Endothelial cell of umbilical vein (primary cell): Measurements from ENCODE around the gene TRAP1. TPM values are rescaled to one million over a fixed set of nuclear protein-coding genes. Genes with fewer than 3 reads are reported as not detected.

Experiments
- BruUV-seq: library from RNA; stranded (reverse); fragments of 400-500 nt; replicated peaks from 2 replicates; lab custom pipeline; 2021; lab: Mats Ljungman, UMichigan
- CTCF ChIA-PET: fragments of 300-600, 350-600 bp; sonication (Branson Sonifier 250); formaldehyde crosslinking; loops from one replicate; lab custom pipeline; 2021; ENCODE audit warnings: antibody characterized with exemption, inconsistent platforms; lab: Charles Lee
- POLR2A ChIA-PET: fragments of 300-600, 350-600 bp; sonication (Branson Sonifier 250); formaldehyde crosslinking; loops from one replicate; lab custom pipeline; 2021; ENCODE audit warnings: antibody characterized with exemption, inconsistent platforms; lab: Charles Lee
- DNase-seq: peaks from one replicate; pipeline ENCODE4 v3.0.0-alpha.2; 2011; ENCODE audit warnings: low read depth, low spot score
- FAIRE-seq: peaks from 2 replicates; lab custom pipeline; 2011; peaks lifted over from hg19 to GRCh38; lab: Jason Lieb, UNC
- H2AFZ ChIP-seq: 2 replicates; pipeline ENCODE4 v1.6.0; 2012; ENCODE audit warnings: low read depth, low read length, control low read depth, inconsistent platforms
- H3K27ac ChIP-seq: 2 replicates; pipeline ENCODE4 v1.5.1; 2011; ENCODE audit warnings: low read depth, mild to moderate bottlenecking, control low read depth, low read length, moderate library complexity; ENCODE audit not compliant: insufficient read depth
- H3K27me3 ChIP-seq, 2 experiments: 2 replicates each; pipeline versions ENCODE4 v1.6.0 to v1.6.1; 2011; ENCODE audit warnings: low read length in 2 of 2, mixed read lengths in 1 of 2; ENCODE audit not compliant: control insufficient read depth in 2 of 2, insufficient read depth in 2 of 2
- H3K36me3 ChIP-seq, 2 experiments: 2 replicates in 1 of 2; 3 replicates in 1 of 2; pipeline ENCODE4 v1.5.1; 2011; ENCODE audit warnings: low read length in 2 of 2, mild to moderate bottlenecking in 1 of 2, moderate library complexity in 1 of 2; ENCODE audit not compliant: control insufficient read depth in 2 of 2, insufficient read depth in 2 of 2; ENCODE audit errors: extremely low read depth in 1 of 2
- H3K4me1 ChIP-seq: 3 replicates; pipeline ENCODE4 v1.5.1; 2011; ENCODE audit warnings: mild to moderate bottlenecking, low read length; ENCODE audit not compliant: control insufficient read depth, insufficient read depth; ENCODE audit errors: extremely low read depth
- H3K4me2 ChIP-seq: 2 replicates; pipeline ENCODE4 v1.6.1; 2011; ENCODE audit warnings: low read length, control low read depth, mixed read lengths; ENCODE audit not compliant: insufficient read depth
- H3K4me3 ChIP-seq, 3 experiments: fragments of 200-600 bp in 1 of 3; sonication (generic), shearing (Covaris generic) in 1 of 3; replicated peaks in 1 of 3; 2 replicates each; pipeline ENCODE4 v1.5.1; 2011 to 2016; ENCODE audit warnings: control low read depth in 3 of 3, low read length in 3 of 3, mild to moderate bottlenecking in 2 of 3, inconsistent platforms in 1 of 3, low read depth in 1 of 3, moderate library complexity in 1 of 3; ENCODE audit not compliant: insufficient read depth in 1 of 3
- H3K79me2 ChIP-seq: 2 replicates; pipeline ENCODE4 v1.6.0; 2012; ENCODE audit warnings: low read length, inconsistent platforms; ENCODE audit not compliant: control insufficient read depth, insufficient read depth
- H3K9ac ChIP-seq: replicated peaks from 2 replicates; pipeline ENCODE3; 2011; ENCODE audit warnings: low read length, control low read depth; ENCODE audit not compliant: insufficient read depth; ENCODE audit errors: extremely low read depth
- H3K9me1 ChIP-seq: replicated peaks from 3 replicates; pipeline ENCODE4 v1.6.0; 2011; ENCODE audit warnings: mild to moderate bottlenecking, low read length; ENCODE audit not compliant: control insufficient read depth, insufficient read depth; ENCODE audit errors: extremely low read depth
- H3K9me3 ChIP-seq: replicated peaks from 2 replicates; pipeline ENCODE4 v1.5.1; 2012; ENCODE audit warnings: low read length, inconsistent platforms; ENCODE audit not compliant: control insufficient read depth, insufficient read depth
- H4K20me1 ChIP-seq: replicated peaks from 2 replicates; pipeline ENCODE3; 2011; ENCODE audit warnings: mild to moderate bottlenecking, low read length; ENCODE audit not compliant: control insufficient read depth, insufficient read depth; ENCODE audit errors: extremely low read depth
- CTCF ChIP-seq, 2 donors: IDR thresholded peaks; 1 replicate in 1 of 2; 2 replicates in 1 of 2; pipeline ENCODE4 v1.5.1; 2011; ENCODE audit warnings: low read length in 2 of 2, mild to moderate bottlenecking in 2 of 2, moderate library complexity in 2 of 2, control low read depth in 1 of 2, inconsistent platforms in 1 of 2, low read depth in 1 of 2; ENCODE audit not compliant: insufficient read depth in 1 of 2; ENCODE audit errors: extremely low read depth in 1 of 2
- EZH2 ChIP-seq: IDR thresholded peaks from 2 replicates; pipeline ENCODE4 v1.6.1; 2012; ENCODE audit warnings: borderline replicate concordance, low read depth, mild to moderate bottlenecking, moderate library complexity, low read length, inconsistent platforms; ENCODE audit not compliant: severe bottlenecking
- FOS ChIP-seq: IDR thresholded peaks from 2 replicates; pipeline ENCODE4 v1.6.1; 2011; ENCODE audit warnings: mild to moderate bottlenecking, low read length, moderate library complexity, borderline replicate concordance; ENCODE audit not compliant: insufficient read depth
- GATA2 ChIP-seq: IDR thresholded peaks from 2 replicates; pipeline ENCODE4 v1.7.0; 2011; ENCODE audit warnings: low read depth, mild to moderate bottlenecking, moderate library complexity, mixed read lengths, low read length; ENCODE audit not compliant: insufficient read length, insufficient read depth
- JUN ChIP-seq: IDR thresholded peaks from 2 replicates; pipeline ENCODE4 v1.6.1; 2011; ENCODE audit warnings: borderline replicate concordance, low read depth; ENCODE audit not compliant: insufficient read length, insufficient read depth
- MYC ChIP-seq: IDR thresholded peaks from one replicate; pipeline ENCODE4 v1.6.1; 2011; ENCODE audit warnings: mild to moderate bottlenecking, low read depth, low read length
- POLR2A ChIP-seq: IDR thresholded peaks from 2 replicates; pipeline ENCODE4 v1.6.1; 2012; ENCODE audit warnings: low read depth, mild to moderate bottlenecking, control low read depth, low read length
- POLR2AphosphoS5 ChIP-seq: IDR thresholded peaks from 2 replicates; pipeline ENCODE4 v1.6.1; 2012; ENCODE audit warnings: low read depth, mild to moderate bottlenecking, control low read depth, low read length, moderate library complexity; ENCODE audit not compliant: insufficient read depth
- dilution Hi-C: fragments of 300-500 bp; cut with MboI; formaldehyde crosslinking; loops from one replicate; pipeline ENCODE4 v1.15.0; 2019; ENCODE audit warnings: low sequenced_read_pairs; ENCODE audit not compliant: extremely low pct_ligation_motif_present
- intact Hi-C: fragments of 100-400 bp; cut with micrococcal nuclease; formaldehyde crosslinking; loops from one replicate; pipeline ENCODE4 v1.10.0; 2022
- polyA plus RNA-seq, 4 experiments: library from polyadenylated mRNA; depleted of rRNA in 3 of 4; stranded (reverse) in 3 of 4; unstranded in 1 of 4; fragments of >200 nt; gene quantifications; 2 replicates each; pipeline versions ENCODE4 v1.2.1 to v1.2.3, GENCODE V29; 2011 to 2012; ENCODE audit warnings: missing spikeins in 1 of 4
- total RNA-seq: library from RNA; stranded (reverse); gene quantifications from 2 replicates; pipeline ENCODE4 v1.2.3, GENCODE V29; 2021
- TF ChIP-seq, protein P1 (sequence below): IDR thresholded peaks from 2 replicates; pipeline ENCODE4 v1.6.1; 2011; ENCODE audit not compliant: insufficient read depth, insufficient read length

TRAP1 gene
- total and polyA plus RNA-seq, 2 donors (not counting 3 experiments of a cell fraction or from before 2014, with no cell fraction given) = 95.6 to 102 TPM

GRCh38 chr16:3664187-3664896 lies 53.0 kb downstream of the TRAP1 start:
- H3K9me1 ChIP-seq = no peaks in the 10 kb centered on the region
- no peaks in the 10 kb centered on the region for H3K4me1 ChIP-seq
- no peak overlapping the region for H2AFZ ChIP-seq
- intact Hi-C loops = no loop called here
- no peak overlapping the region for H3K4me3 ChIP-seq
- FAIRE-seq (no peak), DNase-seq (no peak)
- ChIA-PET POLR2A (no interaction called here), CTCF (interaction anchor here (1.0 kb wide), 1 partner anchor 26 kb away, joined by 3 read pairs; no protein-coding TSS in a partner anchor)
- no peak overlapping the region for H3K4me2 ChIP-seq
- no peaks in the 10 kb centered on the region for H3K79me2 ChIP-seq
- no peak overlapping the region for H3K9ac ChIP-seq
- no peaks in the 10 kb centered on the region for H4K20me1 ChIP-seq
- no TSS peak for BruUV-seq
- dilution Hi-C loops = no loop called here
- TF ChIP-seq MYC = no peak
- no peak for TF ChIP-seq GATA2
- no peak for TF ChIP-seq FOS
- no peak for TF ChIP-seq CTCF (IDR thresholded peaks at IDR 0.05; ENCODE audit: extremely low read depth in 1 of 2, insufficient read depth in 1 of 2, low read depth in 1 of 2, low read length in 2 of 2)
- no peak for TF ChIP-seq JUN
- no peak for TF ChIP-seq POLR2A
- TF ChIP-seq, protein P1, sequence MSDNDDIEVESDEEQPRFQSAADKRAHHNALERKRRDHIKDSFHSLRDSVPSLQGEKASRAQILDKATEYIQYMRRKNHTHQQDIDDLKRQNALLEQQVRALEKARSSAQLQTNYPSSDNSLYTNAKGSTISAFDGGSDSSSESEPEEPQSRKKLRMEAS = no peak
- no peak for TF ChIP-seq POLR2AphosphoS5
- no peak for TF ChIP-seq EZH2
- H3K36me3 ChIP-seq = peaks cover 16 to 36% of the 10 kb centered on the region in 2 experiments
- H3K27me3 ChIP-seq = no peaks in the 10 kb centered on the region
- no peaks in the 10 kb centered on the region for H3K9me3 ChIP-seq
- H3K27ac ChIP-seq = no peak overlapping the region
